ENCODE results near the gene ARFRP1. TPM values are rescaled to one million over a fixed set of nuclear protein-coding genes. Genes with fewer than 3 reads are reported as not detected.

ARFRP1 gene
- total and polyA plus RNA-seq, 2 donors (not counting 1 experiment from before 2014, with no cell fraction given), result 41.0 to 75.5 TPM

DNA sequence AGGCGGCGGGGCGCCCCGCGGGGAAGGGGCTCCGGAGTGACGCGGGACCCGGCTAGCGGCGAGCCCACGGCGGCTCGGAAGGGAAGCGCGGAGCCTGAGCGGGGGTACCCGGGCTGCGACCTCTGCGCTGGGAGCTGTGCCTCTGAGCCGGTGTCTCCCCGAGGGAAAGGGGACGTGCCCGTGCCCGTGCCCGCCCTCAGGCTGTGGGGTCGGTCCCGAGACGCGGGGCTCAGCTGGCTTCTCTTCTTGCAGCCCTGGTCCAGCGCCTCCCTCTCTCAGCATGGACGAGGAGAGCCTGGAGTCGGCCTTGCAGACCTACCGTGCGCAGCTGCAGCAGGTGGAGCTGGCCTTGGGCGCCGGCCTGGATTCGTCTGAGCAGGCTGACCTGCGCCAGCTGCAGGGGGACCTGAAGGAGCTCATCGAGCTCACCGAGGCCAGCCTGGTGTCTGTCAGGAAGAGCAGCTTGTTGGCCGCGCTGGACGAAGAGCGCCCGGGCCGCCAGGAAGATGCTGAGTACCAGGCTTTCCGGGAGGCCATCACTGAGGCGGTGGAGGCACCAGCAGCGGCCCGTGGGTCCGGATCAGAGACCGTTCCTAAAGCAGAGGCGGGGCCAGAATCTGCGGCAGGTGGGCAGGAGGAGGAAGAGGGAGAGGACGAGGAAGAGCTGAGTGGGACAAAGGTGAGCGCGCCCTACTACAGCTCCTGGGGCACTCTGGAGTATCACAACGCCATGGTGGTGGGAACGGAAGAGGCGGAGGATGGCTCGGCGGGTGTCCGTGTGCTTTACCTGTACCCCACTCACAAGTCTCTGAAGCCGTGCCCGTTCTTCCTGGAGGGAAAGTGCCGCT is 749 bp upstream of the ARFRP1 start:
- Histone ChIP-seq H3K9me3 (ENCODE audit: control extremely low read depth in 1 of 3, control insufficient read depth in 2 of 3, insufficient read depth in 1 of 3, low read length in 2 of 3) (no peaks in the 10 kb centered on the region), H3K4me2 (replicated peaks; ENCODE audit: low read depth, low read length, poor library complexity, severe bottlenecking) (peak overlapping the region; percentile 94), H3K4me1 (ENCODE audit: control insufficient read depth in 2 of 2, insufficient read depth in 2 of 2, low read length in 2 of 2) (peaks cover 21 to 28% of the 10 kb centered on the region in 2 donors), H3K27ac (ENCODE audit: low read length in 2 of 2) (peak overlapping the region; percentile 27 to 85), H3K36me3 (replicated peaks in 1 of 2; ENCODE audit: control extremely low read depth in 1 of 2, control insufficient read depth in 1 of 2, extremely low read depth in 1 of 2, insufficient read depth in 2 of 2, low read length in 1 of 2) (peaks cover 2 to 49% of the 10 kb centered on the region in 2 experiments), H2AFZ (ENCODE audit: insufficient read depth, low read depth, low read length, poor library complexity, severe bottlenecking) (peak overlapping the region; percentile 86), H3K9ac (ENCODE audit: low read length) (peak overlapping the region; percentile 76), H4K20me1 (ENCODE audit: control insufficient read depth, insufficient read depth, low read length, poor library complexity, severe bottlenecking) (peaks cover 75% of the 10 kb centered on the region), H3K27me3 (replicated peaks in 1 of 4; ENCODE audit: control extremely low read depth in 1 of 4, control insufficient read depth in 3 of 4, insufficient read depth in 4 of 4, low read length in 3 of 4) (no peaks in the 10 kb centered on the region), H3K4me3 (ENCODE audit: control extremely low read depth in 1 of 5, extremely low read depth in 1 of 5, insufficient read depth in 1 of 5, low read depth in 2 of 5, low read length in 4 of 5) (peak overlapping the region in 4 of 5 experiments; percentile 53 to 80 (median 67)), H3K79me2 (ENCODE audit: control insufficient read depth, insufficient read depth, low read length) (peaks cover 93% of the 10 kb centered on the region)
- DNase-seq (no peak), ATAC-seq (ENCODE audit: low read depth) (peak; percentile 1)
- Mint-ChIP-seq H3K4me1 (peaks cover 38% of the 10 kb centered on the region), H3K4me3 (peak overlapping the region; percentile 76), H3K27ac (peak overlapping the region; percentile 56), H3K27me3 (no peaks in the 10 kb centered on the region), H3K9me3 (ENCODE audit: insufficient read depth) (no peaks in the 10 kb centered on the region)
- ChIA-PET POLR2A (interaction anchor here (1.0 to 2.2 kb wide), 8 partner anchors 11 to 248 kb away, joined by 3 to 20 read pairs (median 6); partner anchors contain the start of genes GMEB2, LIME1, RTEL1 and SLC2A4RG), CTCF (interaction anchor here (0.5 to 2.6 kb wide), 10 partner anchors 16 to 266 kb away, joined by 3 to 11 read pairs (median 4); partner anchors contain the start of genes LIME1, PTK6, RTEL1 and TPD52L2)
- WGBS (ENCODE audit: insufficient coverage), result 27% methylated on average over 65 of the region's 67 CpGs
- intact Hi-C loops (cut with micrococcal nuclease), result loop anchor here (5.0 kb wide), 1 partner anchor 354 kb away; the partner anchor contains the start of gene TCEA2
- no peak for TF ChIP-seq EZH2 (IDR thresholded peaks at IDR 0.05; ENCODE audit: borderline replicate concordance, insufficient read depth, low read depth, low read length, poor library complexity, severe bottlenecking)
- TF ChIP-seq CTCF (IDR thresholded peaks at IDR 0.05), result no peak
